ENCODE data around the gene POF1B.
"Not testable (repeated sequence)": the region's sequence is repeated elsewhere in the genome, so short reads cannot be mapped to it uniquely, and the experiment has no call there.

Gene POF1B

DNA sequence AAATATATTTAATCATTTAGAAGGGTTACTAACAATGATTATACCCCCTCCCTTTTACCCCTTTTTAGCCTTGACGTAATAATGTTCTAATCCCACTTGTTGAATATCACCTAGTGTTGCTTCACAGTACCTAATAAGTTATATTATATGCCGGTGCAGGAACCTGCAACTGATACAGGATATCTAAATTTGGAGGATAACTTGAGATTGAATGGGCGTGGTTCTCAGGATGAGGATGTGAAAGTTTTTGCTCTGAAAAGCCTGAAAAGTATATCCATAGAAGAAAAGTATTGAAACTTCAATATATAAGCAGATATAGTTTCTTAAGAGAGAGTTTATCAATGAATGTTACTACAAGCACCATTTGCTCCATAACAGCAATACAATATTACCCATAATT lies 75.9 kb downstream of the POF1B start:
- TF ChIP-seq, protein P1, sequence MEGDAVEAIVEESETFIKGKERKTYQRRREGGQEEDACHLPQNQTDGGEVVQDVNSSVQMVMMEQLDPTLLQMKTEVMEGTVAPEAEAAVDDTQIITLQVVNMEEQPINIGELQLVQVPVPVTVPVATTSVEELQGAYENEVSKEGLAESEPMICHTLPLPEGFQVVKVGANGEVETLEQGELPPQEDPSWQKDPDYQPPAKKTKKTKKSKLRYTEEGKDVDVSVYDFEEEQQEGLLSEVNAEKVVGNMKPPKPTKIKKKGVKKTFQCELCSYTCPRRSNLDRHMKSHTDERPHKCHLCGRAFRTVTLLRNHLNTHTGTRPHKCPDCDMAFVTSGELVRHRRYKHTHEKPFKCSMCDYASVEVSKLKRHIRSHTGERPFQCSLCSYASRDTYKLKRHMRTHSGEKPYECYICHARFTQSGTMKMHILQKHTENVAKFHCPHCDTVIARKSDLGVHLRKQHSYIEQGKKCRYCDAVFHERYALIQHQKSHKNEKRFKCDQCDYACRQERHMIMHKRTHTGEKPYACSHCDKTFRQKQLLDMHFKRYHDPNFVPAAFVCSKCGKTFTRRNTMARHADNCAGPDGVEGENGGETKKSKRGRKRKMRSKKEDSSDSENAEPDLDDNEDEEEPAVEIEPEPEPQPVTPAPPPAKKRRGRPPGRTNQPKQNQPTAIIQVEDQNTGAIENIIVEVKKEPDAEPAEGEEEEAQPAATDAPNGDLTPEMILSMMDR (IDR thresholded peaks at IDR 0.05; ENCODE audit: poor library complexity, severe bottlenecking) = no peak
- no peak overlapping the region for H3K27ac ChIP-seq (ENCODE audit: poor library complexity, severe bottlenecking)
- H3K4me1 ChIP-seq (ENCODE audit: insufficient read depth, poor library complexity, severe bottlenecking) = no peaks in the 10 kb centered on the region
- H3K27me3 ChIP-seq (ENCODE audit: insufficient read depth, poor library complexity, severe bottlenecking) = no peaks in the 10 kb centered on the region
- ATAC-seq (ENCODE audit: low read depth) = no peak
- no peak for DNase-seq (ENCODE audit: low spot score)
- no peaks in the 10 kb centered on the region for H3K36me3 ChIP-seq (ENCODE audit: low read depth)
- H3K4me3 ChIP-seq (ENCODE audit: severe bottlenecking) = no peak overlapping the region
- no peaks in the 10 kb centered on the region for H3K9me3 ChIP-seq (ENCODE audit: severe bottlenecking)

DNA sequence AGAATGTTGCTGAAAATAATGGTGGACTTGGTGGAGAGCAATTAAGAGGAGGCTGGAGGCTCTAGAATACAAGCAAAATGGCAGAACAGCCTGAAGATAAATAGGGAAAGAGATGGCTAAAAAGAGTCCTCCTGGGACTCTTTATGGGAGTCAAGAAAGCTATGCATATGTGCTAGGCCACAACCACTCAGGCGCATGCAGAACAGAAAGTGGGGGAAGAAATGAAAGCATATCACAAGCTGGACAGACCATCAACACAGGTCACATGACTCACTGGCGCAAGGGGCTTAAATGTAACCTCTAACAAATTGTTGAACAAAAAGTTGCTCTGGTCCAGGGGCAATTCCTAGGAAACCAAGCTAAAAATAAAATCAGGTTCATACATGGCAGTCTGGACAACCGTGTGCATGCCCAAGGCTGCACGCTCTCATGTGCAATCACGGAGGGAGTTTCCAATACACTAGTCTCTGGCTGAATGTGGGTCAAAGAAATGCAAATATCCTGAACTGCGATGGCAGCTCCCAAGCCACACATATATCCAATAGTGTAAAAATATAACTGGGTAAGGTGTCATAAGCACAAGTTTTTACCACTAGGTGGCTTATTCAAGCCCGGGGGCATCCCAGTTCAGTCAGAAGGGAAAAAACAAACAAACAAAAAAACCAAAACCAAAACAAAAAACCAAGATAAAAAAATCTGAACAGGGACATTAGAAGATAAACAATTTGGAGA lies 90.3 kb downstream of the POF1B start:
- no peak for DNase-seq (ENCODE audit: low spot score)
- no peaks in the 10 kb centered on the region for H3K36me3 ChIP-seq (ENCODE audit: low read depth)
- TF ChIP-seq, protein P1 (IDR thresholded peaks at IDR 0.05; ENCODE audit: poor library complexity, severe bottlenecking) = no peak
- no peaks in the 10 kb centered on the region for H3K9me3 ChIP-seq (ENCODE audit: severe bottlenecking)
- H3K27me3 ChIP-seq (ENCODE audit: insufficient read depth, poor library complexity, severe bottlenecking) = no peaks in the 10 kb centered on the region
- H3K27ac ChIP-seq (ENCODE audit: poor library complexity, severe bottlenecking) = no peak overlapping the region
- no peak overlapping the region for H3K4me3 ChIP-seq (ENCODE audit: severe bottlenecking)
- H3K4me1 ChIP-seq (ENCODE audit: insufficient read depth, poor library complexity, severe bottlenecking) = no peaks in the 10 kb centered on the region
- no peak for ATAC-seq (ENCODE audit: low read depth)

DNA sequence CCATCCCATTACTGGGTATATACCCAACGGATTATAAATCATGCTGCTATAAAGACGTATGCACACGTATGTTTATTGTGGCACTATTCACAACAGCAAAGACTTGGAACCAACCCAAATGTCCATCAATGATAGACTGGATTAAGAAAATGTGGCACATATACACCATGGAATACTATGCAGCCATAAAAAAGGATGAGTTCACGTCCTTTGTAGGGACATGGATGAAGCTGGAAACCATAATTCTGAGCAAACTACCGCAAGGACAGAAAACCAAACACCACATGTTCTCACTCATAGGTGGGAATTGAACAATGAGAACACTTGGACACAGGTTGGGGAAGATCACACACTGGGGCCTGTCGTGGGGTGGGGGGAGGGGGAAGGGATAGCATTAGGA lies 94.2 kb downstream of the POF1B start:
- not testable (repeated sequence) for H3K4me3 ChIP-seq (ENCODE audit: severe bottlenecking); ATAC-seq (ENCODE audit: low read depth); H3K36me3 ChIP-seq (ENCODE audit: low read depth); H3K27ac ChIP-seq (ENCODE audit: poor library complexity, severe bottlenecking); H3K27me3 ChIP-seq (ENCODE audit: insufficient read depth, poor library complexity, severe bottlenecking); DNase-seq (ENCODE audit: low spot score); H3K4me1 ChIP-seq (ENCODE audit: insufficient read depth, poor library complexity, severe bottlenecking); H3K9me3 ChIP-seq (ENCODE audit: severe bottlenecking)

- H3K4me1 ChIP-seq (ENCODE audit: insufficient read depth, poor library complexity, severe bottlenecking) = no peaks in the 10 kb centered on the region
- H3K36me3 ChIP-seq (ENCODE audit: low read depth) = no peaks in the 10 kb centered on the region
- no peak for ATAC-seq (ENCODE audit: low read depth)
- no peak overlapping the region for H3K27ac ChIP-seq (ENCODE audit: poor library complexity, severe bottlenecking)
- TF ChIP-seq, protein P1 (IDR thresholded peaks at IDR 0.05; ENCODE audit: poor library complexity, severe bottlenecking) = no peak
- H3K27me3 ChIP-seq (ENCODE audit: insufficient read depth, poor library complexity, severe bottlenecking) = peaks cover 18% of the 10 kb centered on the region
- peak overlapping the region; percentile 28 for H3K4me3 ChIP-seq (ENCODE audit: severe bottlenecking)
- DNase-seq (ENCODE audit: low spot score) = no peak
- H3K9me3 ChIP-seq (ENCODE audit: severe bottlenecking) = no peaks in the 10 kb centered on the region
Observed at GRCh38 chrX:85244450-85245211, 134.8 kb downstream of the POF1B start.

GRCh38 chrX:85243761-85244449 lies 135.6 kb downstream of the POF1B start, which contains the start of the genes SATL1 and ZNF711:
SATL1 (minus strand) TSS chrX:85243779; CDS start chrX:85108968, 134,811 bp downstream.
ZNF711 (plus strand) TSS chrX:85243991; CDS start chrX:85247573, 3,582 bp downstream.
- TF ChIP-seq, protein P1 (IDR thresholded peaks at IDR 0.05; ENCODE audit: poor library complexity, severe bottlenecking) = no peak
- Histone ChIP-seq H3K27me3 (ENCODE audit: insufficient read depth, poor library complexity, severe bottlenecking) (peaks cover 18% of the 10 kb centered on the region), H3K27ac (ENCODE audit: poor library complexity, severe bottlenecking) (no peak within 1 kb of the TSS), H3K4me3 (ENCODE audit: severe bottlenecking) (peak within 1 kb of the TSS; percentile 28), H3K4me1 (ENCODE audit: insufficient read depth, poor library complexity, severe bottlenecking) (no peaks in the 10 kb centered on the region), H3K36me3 (ENCODE audit: low read depth) (no peaks in the 10 kb centered on the region), H3K9me3 (ENCODE audit: severe bottlenecking) (no peaks in the 10 kb centered on the region)
- ATAC-seq (ENCODE audit: low read depth) (peak; percentile 27; the same call in 2 of the 3 replicates), DNase-seq (ENCODE audit: low spot score) (no peak)

Measured in RWPE2 (cell line).